Cardiac septum (tissue), 1 donor: Measurements from ENCODE around the gene ITGB8. TPM values are rescaled to one million over a fixed set of nuclear protein-coding genes. Genes with fewer than 3 reads are reported as not detected.

ENCODE experiments used
- DNase-seq: peaks from one replicate; pipeline ENCODE4 v3.0.0-alpha.2; 2020; ENCODE audit warnings: low spot score
- intact Hi-C: fragments of 100-400 bp; cut with DNase I; formaldehyde crosslinking; loops from one replicate; pipeline ENCODE4 v1.14.0; 2022
- total RNA-seq: library from RNA; stranded (reverse); fragmentation: NEBNext Ultra II Directional; extraction: Animal tissue kit (Norgen Biotek cat#: 25700); gene quantifications from one replicate; pipeline ENCODE4 v1.2.1, GENCODE V29; 2021
- donor health status: DM: no; HTN: no; CAD: no.

Gene ITGB8
- total RNA-seq, 1 donor from 2014 or later = 1.5 TPM

DNA sequence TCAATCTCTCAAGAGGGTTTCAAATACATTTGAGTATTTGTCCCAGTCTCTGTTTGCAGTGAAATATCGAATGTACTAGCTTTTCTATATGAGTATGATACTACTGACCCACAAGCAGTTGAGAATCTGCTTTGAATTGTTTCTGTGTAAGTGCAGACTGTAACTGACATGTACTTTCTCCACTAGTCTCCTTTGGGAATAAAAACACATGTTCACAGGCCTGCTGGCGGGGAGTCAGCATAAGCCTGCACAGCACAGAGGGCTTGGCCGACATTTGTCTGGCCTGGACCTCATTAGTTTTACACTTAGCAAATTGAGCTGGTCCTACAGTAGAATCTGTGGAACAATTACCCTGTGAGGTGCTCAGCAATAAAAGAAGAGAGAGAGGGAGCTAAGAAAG is 72.6 kb downstream of the ITGB8 start:
- intact Hi-C loops = no loop called here
- DNase-seq = no peak

DNA sequence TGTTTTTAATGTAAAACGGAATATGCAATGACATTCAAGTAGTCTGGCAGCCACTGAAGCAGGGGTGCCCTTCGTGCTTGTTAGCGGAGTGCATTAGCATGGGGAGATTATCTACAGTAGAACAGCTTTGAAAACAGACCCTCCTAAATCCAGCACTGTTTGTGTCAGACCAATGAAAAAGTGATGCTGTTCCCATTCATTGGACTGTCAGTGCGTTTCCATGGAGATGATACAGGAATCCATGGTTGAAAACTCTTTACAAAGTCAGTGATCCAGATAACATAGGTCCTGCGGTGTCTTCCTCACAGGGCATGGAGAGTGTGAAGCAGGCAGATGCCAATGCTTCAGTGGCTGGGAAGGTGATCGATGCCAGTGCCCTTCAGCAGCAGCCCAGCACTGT is 73.6 kb downstream of the ITGB8 start:
- DNase-seq = no peak
- intact Hi-C loops = no loop called here

- intact Hi-C loops = loop anchor here (5.0 kb wide), 1 partner anchor 76 kb away; the partner anchor contains the start of gene ITGB8
- no peak for DNase-seq
Measured at GRCh38 chr7:20407585-20408466, 77.1 kb downstream of the ITGB8 start.

DNA sequence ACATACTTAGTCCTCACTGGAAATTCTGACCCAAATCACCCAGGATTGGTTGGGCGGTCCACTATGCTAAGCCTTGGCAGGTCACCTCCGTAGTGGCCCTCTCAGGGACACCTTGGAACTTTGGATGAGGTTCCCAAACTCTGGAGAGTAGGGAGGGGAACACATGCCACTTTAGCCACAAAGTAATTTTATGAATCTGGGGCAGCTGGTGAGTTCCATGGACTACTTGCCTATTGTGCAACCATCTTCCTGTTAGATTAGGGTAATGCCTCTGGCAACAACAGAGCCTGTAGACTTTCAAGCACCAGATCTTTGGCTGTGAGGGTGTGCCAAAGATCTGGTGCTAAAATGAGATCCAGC is 77.7 kb downstream of the ITGB8 start:
- intact Hi-C loops = loop anchor here (5.0 kb wide), 1 partner anchor 76 kb away; the partner anchor contains the start of gene ITGB8

GRCh38 chr7:20409961-20410360 is 79.3 kb downstream of the ITGB8 start:
- intact Hi-C loops = loop anchor here (5.0 kb wide), 1 partner anchor 78 kb away; the partner anchor contains the start of gene ITGB8

More for the DNA sequence above, 77.7 kb downstream of the ITGB8 start:
- DNase-seq = no peak

DNA sequence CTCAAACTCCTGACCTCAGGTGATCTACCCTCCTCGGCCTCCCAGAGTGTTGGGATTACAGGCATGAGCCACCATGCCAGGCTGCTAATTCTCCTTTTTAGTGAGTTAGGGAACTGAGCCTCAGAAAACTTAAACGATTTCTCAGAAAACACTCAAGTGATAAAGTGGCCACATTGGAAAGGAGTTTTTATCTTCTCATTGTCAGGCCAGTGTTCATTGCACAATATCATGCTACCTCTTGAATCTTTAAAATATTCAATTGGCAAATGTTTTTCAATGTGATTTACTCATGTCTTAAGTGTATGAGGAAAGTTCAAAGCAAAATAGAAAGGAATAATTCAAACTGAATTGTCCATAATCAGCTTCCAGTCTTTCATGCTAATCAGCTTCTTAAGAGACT is 80.7 kb downstream of the ITGB8 start:
- no peak for DNase-seq
- intact Hi-C loops = no loop called here

More at GRCh38 chr7:20409961-20410360, 79.3 kb downstream of the ITGB8 start:
- DNase-seq = no peak

DNA sequence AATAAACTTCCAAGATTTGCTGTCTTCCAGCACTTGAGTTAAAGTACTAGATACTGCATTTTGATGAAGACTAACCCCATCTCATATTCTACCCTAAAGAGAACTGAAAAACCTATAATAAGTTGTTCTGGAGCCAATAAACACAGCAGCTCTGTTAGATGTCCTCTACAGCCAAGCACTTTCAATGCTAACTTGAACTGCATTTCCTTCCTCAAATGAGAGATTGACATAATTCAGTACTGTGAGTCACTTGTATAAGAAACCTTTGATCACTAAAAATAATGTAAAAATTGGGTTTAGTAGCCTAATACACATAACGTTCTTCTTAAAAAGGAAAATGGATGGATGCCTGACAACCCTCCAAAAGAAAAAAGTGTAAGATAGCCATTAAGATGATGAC is 81.3 kb downstream of the ITGB8 start:
- no peak for DNase-seq
- intact Hi-C loops = no loop called here

DNA sequence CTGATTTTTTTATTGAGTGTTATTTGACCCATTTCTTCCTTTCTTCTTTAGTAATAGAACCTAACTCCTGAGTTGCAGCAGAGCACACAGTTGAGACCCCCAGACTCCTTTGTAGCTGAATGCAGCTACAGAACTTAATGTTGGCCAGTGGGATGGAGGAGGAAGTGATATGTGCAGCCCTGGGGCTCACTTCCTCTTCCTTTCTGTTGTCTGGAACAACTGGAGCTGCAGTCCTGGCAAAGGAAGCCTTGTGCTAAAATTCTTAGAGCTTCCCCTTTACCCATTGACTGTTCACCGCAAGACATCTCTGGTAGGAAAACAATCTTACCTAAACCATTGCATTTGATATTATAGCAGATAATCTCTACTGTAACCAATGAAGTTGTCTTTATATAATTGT is 86.6 kb downstream of the ITGB8 start:
- intact Hi-C loops = no loop called here
- no peak for DNase-seq

DNA sequence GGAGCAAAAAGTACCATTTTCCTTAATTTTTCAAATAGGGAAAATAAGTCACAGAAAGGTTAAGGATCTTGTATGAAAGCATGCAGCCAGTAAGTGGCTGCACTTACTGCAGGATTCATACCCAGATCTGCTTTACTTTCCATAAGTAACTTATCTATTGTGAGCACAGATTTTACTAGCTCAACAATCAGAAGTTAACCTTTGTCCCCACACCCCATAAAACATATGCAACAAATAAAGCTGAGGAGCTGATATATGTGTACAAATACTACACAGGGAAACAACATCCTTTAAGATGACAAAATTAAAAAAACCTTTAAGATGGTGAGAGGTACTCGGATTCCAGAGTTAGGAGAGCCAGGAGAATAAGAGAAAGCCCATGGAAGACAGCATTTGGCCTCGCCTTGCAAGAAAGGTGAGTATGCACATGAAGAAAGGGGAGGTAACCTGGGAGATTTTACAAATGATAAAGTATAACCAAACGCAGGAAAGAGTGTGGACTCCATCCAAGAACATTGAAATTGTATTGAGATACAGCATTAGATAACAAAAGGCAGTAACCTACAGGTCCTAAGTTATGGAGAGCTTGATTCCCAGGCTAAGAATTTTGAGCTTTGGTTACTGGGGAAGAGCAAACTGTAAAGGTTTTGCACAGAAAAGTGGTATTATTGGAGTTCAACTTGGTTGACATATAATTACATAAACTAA is 87.1 kb downstream of the ITGB8 start:
- intact Hi-C loops = no loop called here
- DNase-seq = no peak

- intact Hi-C loops = no loop called here
- no peak for DNase-seq
Measured at GRCh38 chr7:20424500-20424899, 93.8 kb downstream of the ITGB8 start.

GRCh38 chr7:20430664-20431063 is 100.0 kb downstream of the ITGB8 start:
- intact Hi-C loops = no loop called here
- DNase-seq = no peak

DNA sequence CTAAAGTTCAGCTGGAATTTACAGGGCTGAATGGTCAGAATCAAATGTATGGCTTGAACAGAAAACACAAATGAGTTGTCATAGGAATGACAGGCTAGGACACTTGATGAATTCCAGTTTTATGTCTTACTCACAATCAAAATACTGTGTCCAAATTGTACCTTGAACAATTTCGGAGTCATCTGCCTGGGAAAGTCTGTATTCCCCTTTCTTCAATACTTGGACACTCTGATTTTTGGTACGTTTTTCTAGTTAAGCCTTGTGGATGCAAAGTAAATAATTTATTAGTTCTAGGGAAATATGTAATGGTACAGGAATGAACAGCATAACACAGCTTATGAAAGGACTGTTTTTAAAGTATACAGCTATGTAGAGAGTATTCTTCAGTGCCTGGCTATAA is 100.4 kb downstream of the ITGB8 start:
- intact Hi-C loops = no loop called here
- DNase-seq = no peak

DNA sequence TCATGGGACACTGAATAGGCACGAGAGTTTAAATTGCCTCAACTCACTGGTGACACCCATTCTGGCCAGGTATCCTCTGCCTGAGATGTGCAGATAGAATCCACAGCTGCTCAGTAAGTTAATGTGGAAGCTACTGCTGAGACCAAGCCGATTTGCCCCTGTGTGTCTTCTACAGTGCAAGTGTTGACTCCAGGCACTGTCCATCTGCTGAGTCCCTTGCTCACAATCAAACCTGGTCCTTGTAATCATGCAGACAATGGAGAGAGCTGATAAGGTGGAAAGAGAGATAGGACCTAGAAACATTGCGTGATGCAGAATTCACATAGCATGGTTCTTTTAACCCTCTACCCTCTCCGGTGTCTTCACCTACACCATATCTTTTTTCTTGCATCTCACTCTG is 101.4 kb downstream of the ITGB8 start:
- intact Hi-C loops = no loop called here

DNA sequence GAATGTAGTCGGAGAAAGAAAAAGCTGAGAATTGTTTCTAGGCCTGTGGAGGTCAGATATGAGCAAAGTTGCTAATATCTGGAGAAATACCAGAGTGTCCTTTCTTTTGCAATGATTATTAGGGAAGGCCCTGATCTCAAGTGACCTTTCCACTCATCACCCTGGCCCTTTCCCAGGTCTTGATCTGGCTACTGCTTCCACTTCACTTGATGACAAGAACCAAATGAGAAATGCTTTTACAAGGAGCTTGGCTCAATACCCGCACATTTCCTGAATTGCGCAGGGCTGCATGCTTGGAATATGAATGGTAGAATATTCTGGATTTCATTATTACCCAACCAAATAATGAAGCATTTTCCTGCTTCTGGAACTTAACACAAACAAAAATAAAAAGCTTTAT is 104.6 kb downstream of the ITGB8 start:
- intact Hi-C loops = no loop called here
- no peak for DNase-seq

More for the DNA sequence above, 101.4 kb downstream of the ITGB8 start:
- no peak for DNase-seq

GRCh38 chr7:20438248-20438647 is 107.5 kb downstream of the ITGB8 start:
- DNase-seq = no peak
- intact Hi-C loops = no loop called here

DNA sequence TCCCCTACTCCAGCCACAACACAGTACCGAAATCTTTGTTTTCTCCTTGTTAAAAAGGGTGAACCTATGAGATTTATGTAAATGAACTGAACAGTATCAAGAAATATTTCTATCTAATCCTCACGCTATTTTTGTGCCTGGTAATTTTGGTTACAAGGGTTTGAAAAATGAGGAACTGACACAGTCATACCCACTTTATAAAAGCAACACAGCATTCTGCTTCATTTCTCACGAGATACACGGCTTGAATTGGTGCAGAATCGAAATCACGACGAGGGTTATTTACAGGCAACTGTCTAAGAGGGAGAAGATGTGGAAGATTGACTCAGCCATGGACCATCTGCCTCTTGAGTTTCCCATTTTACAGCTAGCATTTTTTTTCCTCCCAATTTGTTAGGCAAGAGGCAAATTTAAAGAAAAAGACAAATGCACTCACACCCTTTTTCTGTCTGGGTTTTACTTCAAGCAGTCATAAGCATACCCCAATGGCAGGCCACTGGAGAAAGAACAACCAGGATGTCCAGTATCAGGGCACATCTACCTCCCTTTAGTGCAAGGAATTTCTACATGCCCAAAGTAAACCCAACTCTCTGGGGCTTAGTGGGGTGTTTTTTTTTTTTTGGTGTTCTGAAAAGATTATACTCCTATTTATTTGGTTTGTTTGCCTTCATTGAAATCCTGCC is 108.1 kb downstream of the ITGB8 start:
- intact Hi-C loops = no loop called here
- DNase-seq = no peak

GRCh38 chr7:20439416-20440185 is 108.9 kb downstream of the ITGB8 start:
- intact Hi-C loops = no loop called here
- DNase-seq = no peak

DNA sequence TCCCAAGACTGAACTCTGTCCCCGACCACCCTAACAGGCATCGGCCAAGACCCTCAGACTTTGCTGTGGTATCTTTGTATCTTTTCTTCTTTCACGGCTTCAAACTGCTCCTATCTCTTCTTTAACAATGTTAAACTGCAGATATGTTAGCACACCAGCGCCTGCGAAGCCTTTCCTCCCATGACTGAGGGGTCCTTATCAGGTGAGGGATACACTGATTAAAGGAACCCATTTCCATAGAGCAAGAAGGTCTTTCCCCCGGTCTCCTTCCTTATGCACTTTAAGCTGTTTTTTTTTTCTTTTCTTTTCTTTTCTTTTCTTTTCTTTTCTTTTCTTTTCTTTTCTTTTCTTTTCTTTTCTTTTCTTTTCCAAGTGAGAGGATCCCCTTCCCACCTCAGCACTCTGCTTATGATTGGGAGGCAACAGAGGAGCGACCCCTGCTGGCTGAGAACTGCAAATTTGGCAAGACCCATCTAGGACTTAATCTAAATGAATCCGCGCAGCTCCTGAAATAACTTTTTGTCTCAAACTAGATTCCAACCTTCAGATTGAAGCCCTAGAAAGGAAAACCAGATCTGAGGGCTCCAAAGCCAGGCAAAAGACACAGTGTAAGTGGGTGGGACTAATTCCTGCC is 109.9 kb downstream of the ITGB8 start:
- intact Hi-C loops = no loop called here
- DNase-seq = no peak

- intact Hi-C loops = no loop called here
- DNase-seq = no peak
Measured at GRCh38 chr7:20441346-20441745, 110.6 kb downstream of the ITGB8 start.
